ENCODE results near the gene TBC1D4.

TBC1D4 gene

DNA sequence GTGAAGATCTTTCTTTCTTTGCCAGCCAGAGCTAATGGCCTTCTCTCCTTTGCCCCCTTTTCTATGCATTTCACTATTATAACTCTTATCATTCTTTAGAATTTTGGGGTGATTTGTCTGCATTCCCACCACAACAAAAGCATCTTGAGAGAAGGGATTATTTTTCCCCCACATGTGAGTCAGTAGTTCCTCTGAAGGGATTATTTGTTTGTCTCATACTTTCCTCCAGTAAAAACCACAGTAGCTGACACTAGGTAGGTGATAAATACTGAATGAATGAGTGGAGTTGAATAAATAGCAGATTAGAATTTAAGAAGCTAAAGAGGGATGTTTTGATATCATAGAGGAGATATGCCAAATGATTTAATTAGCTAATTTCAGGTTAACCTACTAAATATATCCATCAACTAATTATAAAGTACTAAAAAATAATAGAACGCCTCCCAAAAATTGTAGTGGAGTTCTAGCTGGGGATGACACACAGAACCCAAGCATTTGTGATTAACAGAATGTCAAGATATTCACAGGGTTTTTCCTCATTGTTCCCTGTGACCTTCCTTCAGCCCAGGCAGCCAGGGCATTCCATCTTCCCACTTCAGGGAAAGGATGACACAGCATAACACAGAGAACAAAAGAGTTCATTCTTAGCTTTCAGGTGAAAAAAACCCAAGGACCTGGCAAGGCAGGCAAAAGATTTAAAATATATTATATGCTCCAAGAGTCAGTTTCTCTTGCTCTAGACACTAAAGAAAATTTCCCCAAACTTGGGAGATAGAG lies 3.5 kb upstream of the TBC1D4 start:
- no peaks in the 10 kb centered on the region for H3K9me3 ChIP-seq (ENCODE audit: control insufficient read depth in 2 of 2, low read length in 2 of 2)
- H3K27ac ChIP-seq (ENCODE audit: low read length) = no peak overlapping the region
- no peak overlapping the region for H3K4me3 ChIP-seq (ENCODE audit: low read length in 2 of 2)

DNA sequence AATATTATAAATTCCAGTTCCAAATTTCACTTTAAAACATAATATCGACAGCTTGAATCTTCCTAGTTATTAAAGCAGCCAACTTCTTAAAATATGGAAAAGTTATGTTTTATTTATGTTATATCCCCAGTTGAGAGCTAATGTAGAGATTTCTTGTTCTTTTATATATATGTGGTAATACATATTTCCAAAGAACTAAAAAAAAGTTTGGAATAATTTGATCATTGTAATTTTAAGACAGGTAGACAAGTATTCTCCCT lies 781 bp upstream of the TBC1D4 start:
- Histone ChIP-seq H3K36me3 (ENCODE audit: control insufficient read depth in 2 of 2, insufficient read depth in 2 of 2, low read length in 2 of 2) (no peaks in the 10 kb centered on the region), H3K9me3 (ENCODE audit: control insufficient read depth in 2 of 2, low read length in 2 of 2) (no peaks in the 10 kb centered on the region), H3K4me3 (ENCODE audit: low read length in 2 of 2) (peak overlapping the region; percentile 83 to 86), H3K27ac (ENCODE audit: low read length) (no peak overlapping the region), H3K9ac (ENCODE audit: low read length in 2 of 2) (peak overlapping the region; percentile 37 to 66), H3K4me1 (ENCODE audit: control insufficient read depth, insufficient read depth, low read length) (peaks cover 11% of the 10 kb centered on the region), H3K27me3 (ENCODE audit: control insufficient read depth in 1 of 2, insufficient read depth in 2 of 2, low read length in 2 of 2) (peaks cover 3 to 6% of the 10 kb centered on the region in 2 donors)

More for the DNA sequence above, 3.5 kb upstream of the TBC1D4 start:
- H3K4me1 ChIP-seq (ENCODE audit: control insufficient read depth, insufficient read depth, low read length) = peaks cover 11% of the 10 kb centered on the region
- H3K9ac ChIP-seq (ENCODE audit: low read length in 2 of 2) = no peak overlapping the region
- H3K27me3 ChIP-seq (ENCODE audit: control insufficient read depth in 1 of 2, insufficient read depth in 2 of 2, low read length in 2 of 2) = peaks cover 3 to 6% of the 10 kb centered on the region in 2 donors
- H3K36me3 ChIP-seq (ENCODE audit: control insufficient read depth in 2 of 2, insufficient read depth in 2 of 2, low read length in 2 of 2) = no peaks in the 10 kb centered on the region

DNA sequence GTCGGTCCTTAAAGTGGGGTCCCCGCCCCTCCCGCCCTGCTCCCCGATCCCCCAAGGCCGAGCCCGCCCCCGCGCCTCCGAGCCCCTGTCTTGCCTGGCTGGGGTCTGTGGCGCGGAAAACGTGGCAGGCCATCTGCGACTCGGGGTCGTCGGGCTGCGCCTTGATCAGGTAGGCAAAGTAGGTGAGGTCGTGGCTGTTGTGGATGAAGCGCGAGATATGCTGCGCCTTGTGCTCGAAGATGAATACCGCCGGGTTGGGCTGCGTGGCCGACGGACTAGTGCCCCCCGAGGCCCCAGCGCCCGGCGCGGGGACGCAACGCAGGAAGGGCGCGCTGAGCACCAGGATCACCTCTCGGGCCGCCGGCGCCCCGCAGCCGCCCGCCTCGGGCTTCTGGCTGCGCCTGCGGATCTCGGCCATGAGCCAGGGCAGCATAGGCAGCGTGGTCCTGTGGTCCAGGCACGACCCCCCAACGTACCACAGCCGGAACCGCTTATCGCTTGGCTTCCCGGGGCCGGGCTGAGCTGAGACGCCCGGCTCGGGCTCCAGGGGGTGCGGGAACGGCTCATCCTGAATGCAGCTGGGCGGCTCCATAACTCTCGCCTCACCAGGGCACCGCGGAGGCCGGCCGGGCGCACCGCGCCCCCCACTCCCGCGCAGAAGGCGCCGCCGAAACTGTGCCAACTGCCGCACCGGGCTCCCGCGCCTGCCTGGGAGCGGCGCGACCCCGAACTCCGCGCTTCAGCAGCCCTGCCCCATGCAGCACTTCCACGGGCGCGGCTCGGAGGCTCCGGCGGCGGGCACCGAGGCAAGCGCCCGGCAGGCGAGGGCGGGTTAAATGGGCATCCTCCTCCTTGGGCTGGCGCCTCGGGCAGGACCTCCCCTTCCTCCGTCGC lies 546 bp downstream of the TBC1D4 start:
- Histone ChIP-seq H3K9me3 (ENCODE audit: control insufficient read depth in 2 of 2, low read length in 2 of 2) (no peaks in the 10 kb centered on the region), H3K9ac (ENCODE audit: low read length in 2 of 2) (peak overlapping the region in 1 of 2 donors; percentile 38), H3K27ac (ENCODE audit: low read length) (no peak overlapping the region)

DNA sequence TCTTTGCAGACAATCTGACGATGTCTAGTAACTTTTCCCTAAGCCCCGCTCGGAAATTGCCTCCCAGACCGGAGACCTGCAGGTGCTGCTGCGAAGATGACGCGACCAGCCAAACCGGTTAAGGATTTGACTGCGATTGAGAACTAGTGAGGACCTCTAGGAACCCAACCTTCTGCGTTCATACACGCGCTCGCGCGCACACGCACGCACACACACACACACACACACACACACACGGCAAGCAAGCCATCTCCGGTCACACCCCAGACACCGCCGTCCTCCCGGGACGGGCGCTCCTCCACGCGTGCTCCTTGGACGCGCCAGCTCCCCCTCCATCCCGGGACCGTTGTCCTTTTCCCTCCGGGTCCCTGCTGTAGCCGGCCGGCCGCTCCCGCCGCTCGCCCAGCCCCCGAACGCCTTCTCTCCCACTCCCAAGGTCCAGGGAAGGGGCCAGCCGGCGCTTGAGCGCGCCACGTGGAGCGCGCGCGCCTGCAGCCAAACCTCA lies 1.2 kb downstream of the TBC1D4 start:
- H3K27me3 ChIP-seq (ENCODE audit: control insufficient read depth in 1 of 2, insufficient read depth in 2 of 2, low read length in 2 of 2) = peaks cover 2 to 3% of the 10 kb centered on the region in 2 donors
- H3K27ac ChIP-seq (ENCODE audit: low read length) = no peak overlapping the region
- no peaks in the 10 kb centered on the region for H3K36me3 ChIP-seq (ENCODE audit: control insufficient read depth in 2 of 2, insufficient read depth in 2 of 2, low read length in 2 of 2)
- H3K4me3 ChIP-seq (ENCODE audit: low read length in 2 of 2) = peak overlapping the region; percentile 83 to 86
- H3K4me1 ChIP-seq (ENCODE audit: control insufficient read depth, insufficient read depth, low read length) = peaks cover 11% of the 10 kb centered on the region
- H3K9me3 ChIP-seq (ENCODE audit: control insufficient read depth in 2 of 2, low read length in 2 of 2) = no peaks in the 10 kb centered on the region
- peak overlapping the region in 1 of 2 donors; percentile 48 for H3K9ac ChIP-seq (ENCODE audit: low read length in 2 of 2)

More for the DNA sequence above, 546 bp downstream of the TBC1D4 start:
- no peaks in the 10 kb centered on the region for H3K36me3 ChIP-seq (ENCODE audit: control insufficient read depth in 2 of 2, insufficient read depth in 2 of 2, low read length in 2 of 2)
- peak overlapping the region; percentile 83 to 86 for H3K4me3 ChIP-seq (ENCODE audit: low read length in 2 of 2)
- H3K27me3 ChIP-seq (ENCODE audit: control insufficient read depth in 1 of 2, insufficient read depth in 2 of 2, low read length in 2 of 2) = peaks cover 3 to 6% of the 10 kb centered on the region in 2 donors
- peaks cover 11% of the 10 kb centered on the region for H3K4me1 ChIP-seq (ENCODE audit: control insufficient read depth, insufficient read depth, low read length)

DNA sequence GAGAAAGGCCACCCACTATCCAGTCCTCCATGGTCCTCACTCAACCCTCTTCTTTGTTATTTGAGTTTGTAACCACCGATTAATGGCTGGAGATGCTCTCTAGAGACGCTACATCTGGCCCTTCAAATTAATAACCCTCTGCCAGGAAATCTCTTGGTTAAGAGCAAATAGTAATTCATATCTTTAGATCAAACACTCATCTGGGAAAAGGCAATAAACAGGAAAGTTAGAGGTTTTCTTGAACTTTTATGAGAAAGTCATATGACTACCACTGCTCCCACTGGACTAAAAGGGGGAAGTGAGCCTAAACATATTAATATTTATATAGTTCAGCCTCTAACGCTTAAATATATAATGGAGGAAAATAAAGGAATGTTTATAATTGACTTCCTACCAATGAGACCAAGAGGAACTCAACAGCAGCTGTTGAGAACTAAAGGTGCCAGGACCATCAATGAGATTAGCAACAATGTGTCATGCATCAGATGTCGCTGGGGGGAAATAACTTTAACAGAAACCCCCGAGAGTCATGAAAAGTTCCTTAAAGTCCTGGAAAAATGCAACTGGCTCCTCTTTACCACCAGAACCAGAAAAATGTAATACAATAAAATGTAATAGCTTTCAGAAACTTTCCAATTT lies 2.7 kb downstream of the TBC1D4 start:
- peaks cover 11% of the 10 kb centered on the region for H3K4me1 ChIP-seq (ENCODE audit: control insufficient read depth, insufficient read depth, low read length)
- no peak overlapping the region for H3K4me3 ChIP-seq (ENCODE audit: low read length in 2 of 2)
- no peaks in the 10 kb centered on the region for H3K9me3 ChIP-seq (ENCODE audit: control insufficient read depth in 2 of 2, low read length in 2 of 2)
- H3K9ac ChIP-seq (ENCODE audit: low read length in 2 of 2) = no peak overlapping the region
- H3K27me3 ChIP-seq (ENCODE audit: control insufficient read depth in 1 of 2, insufficient read depth in 2 of 2, low read length in 2 of 2) = peaks cover 0 to 3% of the 10 kb centered on the region in 2 donors
- H3K36me3 ChIP-seq (ENCODE audit: control insufficient read depth in 2 of 2, insufficient read depth in 2 of 2, low read length in 2 of 2) = no peaks in the 10 kb centered on the region
- H3K27ac ChIP-seq (ENCODE audit: low read length) = no peak overlapping the region

DNA sequence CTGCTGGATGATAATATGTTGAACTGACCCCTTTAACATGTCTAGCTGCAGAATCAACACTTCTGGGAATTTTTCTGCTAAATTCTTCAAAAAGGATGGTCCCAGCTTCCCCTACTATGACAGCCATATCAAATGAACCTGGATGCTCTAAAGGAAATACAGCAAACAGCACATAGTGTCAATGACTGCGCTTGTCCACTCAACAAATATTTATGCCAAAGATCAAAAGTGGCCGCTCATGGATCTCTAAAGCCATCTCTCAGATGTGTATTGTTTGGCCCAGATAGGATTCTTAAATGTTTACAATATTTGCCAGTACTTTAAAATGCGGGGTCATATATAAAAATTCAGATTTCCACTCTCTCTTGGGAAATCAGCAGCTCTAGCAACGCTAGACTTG lies 3.3 kb downstream of the TBC1D4 start:
- H3K9me3 ChIP-seq (ENCODE audit: control insufficient read depth in 2 of 2, low read length in 2 of 2) = no peaks in the 10 kb centered on the region
- peaks cover 11% of the 10 kb centered on the region for H3K4me1 ChIP-seq (ENCODE audit: control insufficient read depth, insufficient read depth, low read length)
- no peak overlapping the region for H3K27ac ChIP-seq (ENCODE audit: low read length)
- H3K9ac ChIP-seq (ENCODE audit: low read length in 2 of 2) = no peak overlapping the region
- H3K36me3 ChIP-seq (ENCODE audit: control insufficient read depth in 2 of 2, insufficient read depth in 2 of 2, low read length in 2 of 2) = no peaks in the 10 kb centered on the region
- H3K27me3 ChIP-seq (ENCODE audit: control insufficient read depth in 1 of 2, insufficient read depth in 2 of 2, low read length in 2 of 2) = peaks cover 0 to 3% of the 10 kb centered on the region in 2 donors
- no peak overlapping the region for H3K4me3 ChIP-seq (ENCODE audit: low read length in 2 of 2)

DNA sequence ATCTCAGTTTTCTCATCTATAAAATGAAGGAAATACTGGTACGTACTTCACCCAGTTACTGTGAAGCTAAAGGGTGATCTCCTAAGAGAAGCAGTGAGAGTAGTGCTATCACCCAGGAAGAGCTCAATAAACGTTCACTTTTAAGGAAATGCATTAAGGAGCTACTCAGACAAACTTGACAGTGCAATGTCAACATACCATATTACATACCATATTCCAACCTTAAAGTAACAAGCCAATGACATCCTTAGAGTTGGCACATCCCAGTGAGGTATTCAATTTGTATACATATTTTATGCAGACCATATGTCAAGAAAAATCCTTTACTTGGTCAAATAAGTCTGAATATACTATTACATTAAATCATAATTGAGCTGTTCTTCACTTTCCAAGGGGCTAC lies 7.0 kb downstream of the TBC1D4 start:
- Histone ChIP-seq H3K4me3 (ENCODE audit: low read length in 2 of 2) (no peak overlapping the region), H3K27me3 (ENCODE audit: control insufficient read depth in 1 of 2, insufficient read depth in 2 of 2, low read length in 2 of 2) (no peaks in the 10 kb centered on the region), H3K4me1 (ENCODE audit: control insufficient read depth, insufficient read depth, low read length) (no peaks in the 10 kb centered on the region), H3K36me3 (ENCODE audit: control insufficient read depth in 2 of 2, insufficient read depth in 2 of 2, low read length in 2 of 2) (no peaks in the 10 kb centered on the region), H3K27ac (ENCODE audit: low read length) (no peak overlapping the region), H3K9ac (ENCODE audit: low read length in 2 of 2) (no peak overlapping the region), H3K9me3 (ENCODE audit: control insufficient read depth in 2 of 2, low read length in 2 of 2) (no peaks in the 10 kb centered on the region)

DNA sequence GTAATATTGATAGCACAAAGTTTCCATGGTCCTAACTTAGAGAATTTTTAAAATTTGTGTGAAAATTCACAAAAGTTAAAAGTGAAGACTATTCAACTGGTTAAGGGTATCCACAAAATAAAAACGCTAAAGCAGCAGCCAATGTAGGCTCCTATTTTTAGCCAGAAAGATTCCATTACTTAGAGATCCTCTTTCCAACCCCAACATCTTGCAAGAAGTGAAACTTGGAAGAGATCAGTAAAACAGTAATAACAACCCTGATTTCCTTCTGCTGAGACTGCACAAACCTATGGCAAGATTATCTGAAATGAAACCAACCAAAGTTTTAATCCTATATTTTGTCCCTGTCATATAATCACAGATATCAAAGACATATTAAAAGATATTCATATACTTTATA lies 8.5 kb downstream of the TBC1D4 start:
- no peak overlapping the region for H3K4me3 ChIP-seq (ENCODE audit: low read length in 2 of 2)
- no peak overlapping the region for H3K27ac ChIP-seq (ENCODE audit: low read length)
- H3K9ac ChIP-seq (ENCODE audit: low read length in 2 of 2) = no peak overlapping the region
- H3K4me1 ChIP-seq (ENCODE audit: control insufficient read depth, insufficient read depth, low read length) = no peaks in the 10 kb centered on the region
- H3K36me3 ChIP-seq (ENCODE audit: control insufficient read depth in 2 of 2, insufficient read depth in 2 of 2, low read length in 2 of 2) = no peaks in the 10 kb centered on the region
- H3K9me3 ChIP-seq (ENCODE audit: control insufficient read depth in 2 of 2, low read length in 2 of 2) = no peaks in the 10 kb centered on the region
- H3K27me3 ChIP-seq (ENCODE audit: control insufficient read depth in 1 of 2, insufficient read depth in 2 of 2, low read length in 2 of 2) = no peaks in the 10 kb centered on the region

DNA sequence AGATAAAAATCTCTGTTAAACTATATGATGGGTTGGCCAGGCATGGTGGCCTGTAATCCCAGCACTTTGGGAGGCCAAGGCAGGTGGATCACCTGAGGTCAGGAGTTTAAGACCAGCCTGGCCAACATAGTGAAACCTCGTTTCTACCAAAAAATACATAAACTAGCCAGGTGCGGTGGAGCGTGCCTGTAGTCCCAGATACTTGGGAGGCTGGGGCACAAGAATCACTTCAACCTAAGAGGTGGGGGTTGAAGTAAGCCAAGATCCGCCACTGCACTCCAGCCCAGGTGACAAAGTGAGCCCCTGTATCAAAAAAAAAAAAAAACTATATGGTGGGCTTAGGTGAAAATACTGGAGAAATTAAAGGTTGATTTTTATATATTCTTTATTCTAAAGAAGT lies 11.3 kb downstream of the TBC1D4 start:
- Histone ChIP-seq H3K27ac (ENCODE audit: low read length) (no peak overlapping the region), H3K4me1 (ENCODE audit: control insufficient read depth, insufficient read depth, low read length) (no peaks in the 10 kb centered on the region)

DNA sequence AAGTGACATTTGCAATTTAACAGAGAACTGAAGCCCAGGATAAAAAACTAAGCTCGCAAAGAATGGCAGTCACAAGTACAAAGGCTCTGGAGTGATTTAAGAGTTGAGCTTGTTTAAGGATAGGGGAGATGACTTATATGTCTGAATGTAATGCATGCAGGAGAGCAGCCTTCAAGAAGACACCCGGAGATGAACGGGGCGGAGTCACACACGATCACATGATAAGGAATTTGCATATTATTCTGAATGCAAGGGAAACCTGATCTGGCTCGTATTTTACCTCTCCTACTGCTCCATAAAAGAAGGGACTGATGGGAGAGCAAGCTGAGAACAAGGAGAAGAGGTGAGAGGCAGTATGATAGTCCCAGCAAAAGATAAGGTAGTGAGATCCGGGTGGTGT lies 12.9 kb downstream of the TBC1D4 start:
- no peaks in the 10 kb centered on the region for H3K36me3 ChIP-seq (ENCODE audit: control insufficient read depth in 2 of 2, insufficient read depth in 2 of 2, low read length in 2 of 2)
- no peak overlapping the region for H3K4me3 ChIP-seq (ENCODE audit: low read length in 2 of 2)
- no peak overlapping the region for H3K9ac ChIP-seq (ENCODE audit: low read length in 2 of 2)
- H3K27ac ChIP-seq (ENCODE audit: low read length) = no peak overlapping the region
- H3K4me1 ChIP-seq (ENCODE audit: control insufficient read depth, insufficient read depth, low read length) = no peaks in the 10 kb centered on the region
- no peaks in the 10 kb centered on the region for H3K27me3 ChIP-seq (ENCODE audit: control insufficient read depth in 1 of 2, insufficient read depth in 2 of 2, low read length in 2 of 2)
- no peaks in the 10 kb centered on the region for H3K9me3 ChIP-seq (ENCODE audit: control insufficient read depth in 2 of 2, low read length in 2 of 2)

More for the DNA sequence above, 11.3 kb downstream of the TBC1D4 start:
- H3K27me3 ChIP-seq (ENCODE audit: control insufficient read depth in 1 of 2, insufficient read depth in 2 of 2, low read length in 2 of 2) = no peaks in the 10 kb centered on the region
- H3K4me3 ChIP-seq (ENCODE audit: low read length in 2 of 2) = no peak overlapping the region
- no peaks in the 10 kb centered on the region for H3K9me3 ChIP-seq (ENCODE audit: control insufficient read depth in 2 of 2, low read length in 2 of 2)
- no peak overlapping the region for H3K9ac ChIP-seq (ENCODE audit: low read length in 2 of 2)
- no peaks in the 10 kb centered on the region for H3K36me3 ChIP-seq (ENCODE audit: control insufficient read depth in 2 of 2, insufficient read depth in 2 of 2, low read length in 2 of 2)

Measured in stomach smooth muscle (tissue), 2 donors.